IMR-90 (cell line): ENCODE measurements around the gene TBL3. TPM values are rescaled to one million over a fixed set of nuclear protein-coding genes. Genes with fewer than 3 reads are reported as not detected.

Experiments
- ATAC-seq: fragments of 200-7000 bp; cut with Tn5 transposase; 2 replicates; pipeline ENCODE4 v1.9.1; 2020; ENCODE audit warnings: low read depth, mild to moderate bottlenecking, moderate library complexity
- BruUV-seq: library from RNA; stranded (reverse); fragments of 400-500 nt; replicated peaks from 2 replicates; lab custom pipeline; 2021; lab: Mats Ljungman, UMichigan
- CTCF ChIA-PET: fragments of 300-600 bp; formaldehyde crosslinking; extraction: SDS; loops from one replicate; lab custom pipeline; 2021; ENCODE audit warnings: antibody characterized with exemption; lab: Yijun Ruan, JAX
- POLR2A ChIA-PET: fragments of 300-600 bp; sonication (Branson Sonifier 250); formaldehyde crosslinking; loops from one replicate; lab custom pipeline; 2022; ENCODE audit warnings: antibody characterized with exemption; ENCODE audit not compliant: unreplicated experiment; lab: Charles Lee
- DNase-seq: peaks from one replicate; pipeline ENCODE4 v3.0.0; 2013
- H2AFZ ChIP-seq: replicated peaks from 2 replicates; pipeline ENCODE3; 2013; ENCODE audit warnings: low read length, mild to moderate bottlenecking; ENCODE audit not compliant: poor library complexity
- H2AK5ac ChIP-seq: 2 replicates; pipeline ENCODE4 v1.6.1; 2013; ENCODE audit warnings: low read depth, low read length, inconsistent platforms
- H2AK9ac ChIP-seq: replicated peaks from 2 replicates; pipeline ENCODE3; 2013; ENCODE audit warnings: mild to moderate bottlenecking, low read depth, low read length, moderate library complexity; ENCODE audit not compliant: poor library complexity
- H2BK120ac ChIP-seq: 2 replicates; pipeline ENCODE4 v1.6.1; 2013; ENCODE audit warnings: low read depth, low read length, inconsistent platforms
- H2BK15ac ChIP-seq: 3 replicates; pipeline ENCODE4 v1.6.1; 2013; ENCODE audit warnings: low read depth, low read length, inconsistent platforms
- H2BK20ac ChIP-seq: 2 replicates; pipeline ENCODE4 v1.6.1; 2013; ENCODE audit warnings: low read depth, mild to moderate bottlenecking, inconsistent platforms, low read length, moderate library complexity
- H2BK5ac ChIP-seq: 2 replicates; pipeline ENCODE4 v1.6.1; 2013; ENCODE audit warnings: mild to moderate bottlenecking, low read depth, low read length, inconsistent platforms; ENCODE audit not compliant: poor library complexity, severe bottlenecking
- H3K14ac ChIP-seq: replicated peaks from 2 replicates; pipeline ENCODE4 v1.6.1; 2013; ENCODE audit warnings: low read depth, low read length, inconsistent platforms
- H3K18ac ChIP-seq: 2 replicates; pipeline ENCODE4 v1.6.1; 2013; ENCODE audit warnings: low read depth, low read length, control low read depth
- H3K23ac ChIP-seq: 2 replicates; pipeline ENCODE4 v1.6.1; 2013; ENCODE audit warnings: low read depth, low read length, inconsistent platforms
- H3K27ac ChIP-seq: 2 replicates; pipeline ENCODE4 v1.5.1; 2013; ENCODE audit warnings: mild to moderate bottlenecking, control low read depth, low read length; ENCODE audit not compliant: insufficient read depth
- H3K27me3 ChIP-seq: 2 replicates; pipeline ENCODE4 v1.6.1; 2013; ENCODE audit warnings: low read length; ENCODE audit not compliant: control insufficient read depth, insufficient read depth
- H3K36me3 ChIP-seq: 2 replicates; pipeline ENCODE4 v1.6.1; 2013; ENCODE audit warnings: low read length, mixed read lengths; ENCODE audit not compliant: control insufficient read depth, insufficient read depth
- H3K4ac ChIP-seq: 2 replicates; pipeline ENCODE4 v1.6.1; 2013; ENCODE audit warnings: low read depth, low read length, inconsistent platforms
- H3K4me1 ChIP-seq: 2 replicates; pipeline ENCODE4 v1.6.1; 2013; ENCODE audit warnings: low read length, mixed read lengths; ENCODE audit not compliant: control insufficient read depth, insufficient read depth
- H3K4me2 ChIP-seq: 2 replicates; pipeline ENCODE4 v1.6.1; 2013; ENCODE audit warnings: low read depth, mild to moderate bottlenecking, control low read depth, low read length, moderate library complexity
- H3K4me3 ChIP-seq: 2 replicates; pipeline ENCODE4 v1.5.1; 2013; ENCODE audit warnings: low read depth, mild to moderate bottlenecking, control low read depth, low read length, moderate library complexity; ENCODE audit not compliant: insufficient read depth
- H3K56ac ChIP-seq: 2 replicates; pipeline ENCODE4 v1.6.1; 2013; ENCODE audit warnings: low read length, inconsistent platforms; ENCODE audit not compliant: insufficient read depth; ENCODE audit errors: extremely low read depth
- H3K79me1 ChIP-seq, 2 experiments: 2 replicates each; pipeline ENCODE4 v1.6.1; 2013; ENCODE audit warnings: low read length in 2 of 2, inconsistent platforms in 1 of 2, low read depth in 1 of 2
- H3K9ac ChIP-seq: 2 replicates; pipeline ENCODE4 v1.6.1; 2013; ENCODE audit warnings: low read depth, low read length, control low read depth
- H3K9me1 ChIP-seq: 2 replicates; pipeline ENCODE4 v1.6.1; 2013; ENCODE audit warnings: low read length, inconsistent platforms; ENCODE audit not compliant: insufficient read depth
- H3K9me3 ChIP-seq: 2 replicates; pipeline ENCODE4 v1.6.1; 2013; ENCODE audit warnings: low read length; ENCODE audit not compliant: control insufficient read depth, insufficient read depth
- H4K20me1 ChIP-seq: 2 replicates; pipeline ENCODE4 v1.6.1; 2013; ENCODE audit warnings: low read length, inconsistent platforms; ENCODE audit not compliant: insufficient read depth
- H4K5ac ChIP-seq: 2 replicates; pipeline ENCODE4 v1.6.1; 2013; ENCODE audit warnings: mild to moderate bottlenecking, low read depth, low read length, control low read depth
- H4K8ac ChIP-seq, 2 experiments: 2 replicates each; pipeline ENCODE4 v1.6.1; 2013; ENCODE audit warnings: low read depth in 2 of 2, low read length in 2 of 2, control low read depth in 1 of 2, inconsistent platforms in 1 of 2
- H4K91ac ChIP-seq: 2 replicates; pipeline ENCODE4 v1.6.1; 2013; ENCODE audit warnings: low read depth, low read length, inconsistent platforms; ENCODE audit not compliant: insufficient read depth
- BHLHE40 ChIP-seq: fragments of 150-350 bp; IDR thresholded peaks from 2 replicates; pipeline ENCODE4 v1.6.1; 2016; ENCODE audit warnings: mild to moderate bottlenecking, low read depth, low read length
- WGBS, 2 experiments: methylation state at CpG; one replicate each; pipeline versions ENCODE4 v1.1.5 to v1.1.7; 2013; ENCODE audit warnings: missing lambda C conversion rate in 2 of 2; ENCODE audit not compliant: insufficient read length in 1 of 2; ENCODE audit errors: extremely low coverage in 2 of 2; 5-methylcytosine and 5-hydroxymethylcytosine counted together
- dilution Hi-C: fragments of 300-500 bp; cut with HindIII; formaldehyde crosslinking; loops from one replicate; pipeline ENCODE4 v1.14.3; 2018; ENCODE audit warnings: low sequenced_read_pairs; ENCODE audit not compliant: unreplicated experiment
- in situ Hi-C: fragments of 300-500 bp; cut with MboI; formaldehyde crosslinking; loops from 3 replicates; pipeline ENCODE4 v1.14.3; 2019; ENCODE audit warnings: low sequenced_read_pairs, inconsistent platforms, mixed read lengths
- intact Hi-C: fragments of 100-400 bp; cut with micrococcal nuclease; formaldehyde crosslinking; loops from 2 replicates; pipeline ENCODE4 v1.10.0; 2022
- polyA plus RNA-seq, 3 experiments: library from polyadenylated mRNA; depleted of rRNA; stranded (reverse); fragments of >200 nt; gene quantifications; 2 replicates each; pipeline ENCODE4 v1.2.3, GENCODE V29; 2012; ENCODE audit warnings: low replicate concordance in 1 of 3
- total RNA-seq: library from RNA; depleted of rRNA; stranded (reverse); fragments of >200 nt; gene quantifications from 2 replicates; pipeline ENCODE4 v1.2.3, GENCODE V29; 2012
- TF ChIP-seq, protein P1 (sequence below): conservative IDR thresholded peaks from 2 replicates; pipeline ENCODE4 v1.5.1; 2012; ENCODE audit warnings: mild to moderate bottlenecking, low read depth, low read length, improper control_type of control experiment

Gene TBL3
- total and polyA plus RNA-seq, 2 of the 4 experiments (the other 2 are of a cell fraction), result 38.5 to 60.8 TPM

DNA sequence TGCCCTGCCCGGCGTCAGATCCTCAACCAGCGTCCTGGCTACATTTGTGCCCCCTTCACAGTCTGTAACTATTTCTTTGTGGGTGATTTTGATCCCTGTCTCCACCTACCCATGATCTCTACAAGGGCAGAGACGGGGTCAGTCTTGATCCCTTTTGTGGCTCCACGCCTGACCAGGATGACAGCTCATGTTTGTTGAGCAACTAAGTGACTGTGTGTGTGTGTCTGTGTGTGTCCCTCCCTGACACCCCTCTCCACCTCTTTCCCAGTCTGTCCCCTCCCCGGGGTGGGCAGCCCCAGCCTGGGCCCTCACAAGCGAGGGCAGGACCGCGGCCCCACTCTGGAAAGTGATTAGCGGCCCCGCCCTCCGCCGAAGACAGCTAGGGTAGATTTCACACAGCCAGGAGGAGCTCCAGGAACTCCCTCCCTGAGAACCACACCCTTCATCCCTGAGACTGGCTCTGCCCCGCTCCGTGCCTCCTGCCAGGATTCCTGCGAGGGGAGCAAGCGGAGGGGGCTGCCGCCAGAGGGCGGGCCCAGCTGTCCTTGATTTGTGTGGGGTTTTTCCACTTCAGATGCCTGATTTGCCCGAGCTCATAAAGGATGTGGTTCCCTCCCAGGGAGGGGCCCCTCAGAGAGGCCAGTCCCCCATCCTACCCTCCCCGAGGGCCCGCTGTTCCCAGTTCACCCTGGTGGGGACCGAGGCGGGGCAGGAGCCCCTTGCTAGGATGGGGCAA is 48.4 kb upstream of the TBL3 start:
- intact Hi-C loops, result no loop called here
- no peak overlapping the region for H2AK5ac ChIP-seq
- CTCF ChIA-PET, result interaction anchor here (0.6 to 1.2 kb wide), 3 partner anchors 32 to 291 kb away, joined by 3 to 4 read pairs (median 3); partner anchors contain the start of genes NUBP2, PGP and SPSB3
- TF ChIP-seq BHLHE40, result no peak
- TF ChIP-seq, protein P1, sequence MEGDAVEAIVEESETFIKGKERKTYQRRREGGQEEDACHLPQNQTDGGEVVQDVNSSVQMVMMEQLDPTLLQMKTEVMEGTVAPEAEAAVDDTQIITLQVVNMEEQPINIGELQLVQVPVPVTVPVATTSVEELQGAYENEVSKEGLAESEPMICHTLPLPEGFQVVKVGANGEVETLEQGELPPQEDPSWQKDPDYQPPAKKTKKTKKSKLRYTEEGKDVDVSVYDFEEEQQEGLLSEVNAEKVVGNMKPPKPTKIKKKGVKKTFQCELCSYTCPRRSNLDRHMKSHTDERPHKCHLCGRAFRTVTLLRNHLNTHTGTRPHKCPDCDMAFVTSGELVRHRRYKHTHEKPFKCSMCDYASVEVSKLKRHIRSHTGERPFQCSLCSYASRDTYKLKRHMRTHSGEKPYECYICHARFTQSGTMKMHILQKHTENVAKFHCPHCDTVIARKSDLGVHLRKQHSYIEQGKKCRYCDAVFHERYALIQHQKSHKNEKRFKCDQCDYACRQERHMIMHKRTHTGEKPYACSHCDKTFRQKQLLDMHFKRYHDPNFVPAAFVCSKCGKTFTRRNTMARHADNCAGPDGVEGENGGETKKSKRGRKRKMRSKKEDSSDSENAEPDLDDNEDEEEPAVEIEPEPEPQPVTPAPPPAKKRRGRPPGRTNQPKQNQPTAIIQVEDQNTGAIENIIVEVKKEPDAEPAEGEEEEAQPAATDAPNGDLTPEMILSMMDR, result peak; percentile 41
- H4K91ac ChIP-seq, result no peak overlapping the region
- no peaks in the 10 kb centered on the region for H3K36me3 ChIP-seq
- POLR2A ChIA-PET, result no interaction called here
- H3K9me1 ChIP-seq, result no peaks in the 10 kb centered on the region; the same call in 1 of the 2 replicates
- H3K79me1 ChIP-seq, result no peaks in the 10 kb centered on the region
- H3K14ac ChIP-seq, result no peak overlapping the region
- H2BK5ac ChIP-seq, result no peak overlapping the region
- no peak overlapping the region for H3K4me3 ChIP-seq
- no peak overlapping the region for H3K27ac ChIP-seq
- no peak overlapping the region for H2BK15ac ChIP-seq
- H3K4ac ChIP-seq, result no peak overlapping the region
- peak; percentile 56 for ATAC-seq
- dilution Hi-C loops, result no loop called here
- no peak overlapping the region for H4K8ac ChIP-seq
- no peak overlapping the region for H3K4me2 ChIP-seq
- no peak overlapping the region for H4K5ac ChIP-seq
- H3K18ac ChIP-seq, result no peak overlapping the region
- no peaks in the 10 kb centered on the region for H4K20me1 ChIP-seq
- no peak overlapping the region for H3K56ac ChIP-seq
- 20% methylated on average over 1 of the region's 24 CpGs; no CpG with 5 or more reads in 1 of the 2 experiments for WGBS, 2 experiments
- no peaks in the 10 kb centered on the region for H3K4me1 ChIP-seq
- no peak overlapping the region for H3K9ac ChIP-seq
- peak overlapping the region; percentile 73 for H2AFZ ChIP-seq
- H3K23ac ChIP-seq, result no peak overlapping the region
- no peak overlapping the region for H2BK20ac ChIP-seq
- no peak for DNase-seq
- in situ Hi-C loops, result no loop called here
- no peak overlapping the region for H2BK120ac ChIP-seq
- no peaks in the 10 kb centered on the region; the same call in 1 of the 2 replicates for H3K9me3 ChIP-seq
- H2AK9ac ChIP-seq, result peak overlapping the region; percentile 70
- BruUV-seq, result no TSS peak
- peaks cover 58% of the 10 kb centered on the region for H3K27me3 ChIP-seq
